Erythroblast (primary cell): ENCODE measurements around the gene MGAT5.

Experiments used
- DNase-seq, 2 experiments: peaks; one replicate each; lab custom pipeline; 2025; lab: John Stamatoyannopoulos, UW
- GATA1 ChIP-seq: IDR thresholded peaks from 2 replicates; pipeline ENCODE4 v1.6.1; 2011; ENCODE audit warnings: low read depth, mild to moderate bottlenecking, control low read depth, low read length, moderate library complexity
- POLR2A ChIP-seq: IDR thresholded peaks from 2 replicates; pipeline ENCODE4 v1.6.1; 2011; ENCODE audit warnings: mild to moderate bottlenecking, low read length

MGAT5 gene

GRCh38 chr2:134301928-134302260 lies 48.0 kb downstream of the MGAT5 start:
- DNase-seq, result no peak
- TF ChIP-seq POLR2A, result no peak
- no peak for TF ChIP-seq GATA1

GRCh38 chr2:134304394-134305108 lies 50.7 kb downstream of the MGAT5 start:
- TF ChIP-seq GATA1 (no peak), POLR2A (no peak)
- DNase-seq, result no peak

- no peak for DNase-seq
- no peak for TF ChIP-seq POLR2A
- TF ChIP-seq GATA1, result no peak
Measured at GRCh38 chr2:134305109-134305491, 51.2 kb downstream of the MGAT5 start.

- no peak for DNase-seq
- TF ChIP-seq GATA1 (no peak), POLR2A (no peak)
Measured at GRCh38 chr2:134306521-134306920, 52.6 kb downstream of the MGAT5 start.

- no peak for TF ChIP-seq GATA1
- no peak for TF ChIP-seq POLR2A
- no peak for DNase-seq
Measured at GRCh38 chr2:134307334-134307733, 53.5 kb downstream of the MGAT5 start.

GRCh38 chr2:134308474-134309385 lies 54.9 kb downstream of the MGAT5 start:
- DNase-seq, result no peak
- TF ChIP-seq GATA1 (no peak), POLR2A (no peak)

- no peak for DNase-seq
- TF ChIP-seq POLR2A (no peak), GATA1 (no peak)
Measured at GRCh38 chr2:134310107-134311079, 56.5 kb downstream of the MGAT5 start.

GRCh38 chr2:134312482-134312881 lies 58.6 kb downstream of the MGAT5 start:
- TF ChIP-seq GATA1, result no peak
- no peak for TF ChIP-seq POLR2A

GRCh38 chr2:134314202-134314601 lies 60.3 kb downstream of the MGAT5 start:
- no peak for DNase-seq
- no peak for TF ChIP-seq POLR2A
- no peak for TF ChIP-seq GATA1

More at GRCh38 chr2:134312482-134312881, 58.6 kb downstream of the MGAT5 start:
- DNase-seq, result no peak

- DNase-seq, result no peak
- TF ChIP-seq POLR2A, result no peak
- no peak for TF ChIP-seq GATA1
Measured at GRCh38 chr2:134314681-134315368, 61.0 kb downstream of the MGAT5 start.

- no peak for DNase-seq
- TF ChIP-seq POLR2A (no peak), GATA1 (no peak)
Measured at GRCh38 chr2:134315471-134315870, 61.6 kb downstream of the MGAT5 start.

- TF ChIP-seq GATA1, result no peak
- no peak for TF ChIP-seq POLR2A
- DNase-seq, result no peak
Measured at GRCh38 chr2:134319596-134320254, 65.9 kb downstream of the MGAT5 start.
